ENCODE measurements around the gene PLIN5.

DNA sequence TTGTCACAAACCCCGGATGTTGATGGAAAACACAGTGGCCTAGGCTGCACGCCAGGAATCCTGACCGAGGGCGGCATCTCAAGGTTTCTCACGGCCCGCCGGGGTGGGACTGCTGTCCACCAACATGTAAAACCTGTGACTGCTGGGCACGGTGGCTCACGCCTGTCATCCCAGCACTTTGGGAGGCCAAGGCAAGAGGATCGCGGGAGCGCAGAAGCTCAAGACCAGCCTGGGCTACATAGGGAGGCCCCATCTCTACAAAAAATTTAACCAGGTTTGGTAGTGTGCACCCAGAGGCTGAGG is 27.9 kb downstream of the PLIN5 start:
- TF ChIP-seq POLR2A (IDR thresholded peaks at IDR 0.05; ENCODE audit: low read depth, low read length): no peak
- TF ChIP-seq POLR2AphosphoS5 (IDR thresholded peaks at IDR 0.05; ENCODE audit: low read depth, low read length): no peak
